T follicular helper cell (primary cell): Measurements from ENCODE around the gene GOLGA6A.
"Not testable (repeated sequence)": the region's sequence is repeated elsewhere in the genome, so short reads cannot be mapped to it uniquely, and the experiment has no call there.

ENCODE experiments used
- DNase-seq: peaks from one replicate; pipeline ENCODE4 v3.0.0-alpha.2; 2020; ENCODE audit warnings: low read depth

GOLGA6A gene

GRCh38 chr15:74053517-74053916 lies 28.8 kb downstream of the GOLGA6A start:
- DNase-seq = no peak

- DNase-seq = not testable (repeated sequence)
Measured at GRCh38 chr15:74052271-74053260, 29.8 kb downstream of the GOLGA6A start.

GRCh38 chr15:74050556-74051234 lies 31.7 kb downstream of the GOLGA6A start:
- no peak for DNase-seq

GRCh38 chr15:74050127-74050526 lies 32.2 kb downstream of the GOLGA6A start:
- no peak for DNase-seq

- no peak for DNase-seq
Measured at GRCh38 chr15:74046275-74046674, 36.1 kb downstream of the GOLGA6A start.

GRCh38 chr15:74045636-74046274 lies 36.6 kb downstream of the GOLGA6A start:
- no peak for DNase-seq

GRCh38 chr15:74045184-74045583 lies 37.2 kb downstream of the GOLGA6A start:
- no peak for DNase-seq

GRCh38 chr15:74044267-74045110 lies 37.9 kb downstream of the GOLGA6A start:
- no peak for DNase-seq

GRCh38 chr15:74043425-74044266 lies 38.7 kb downstream of the GOLGA6A start:
- DNase-seq = no peak

- DNase-seq = no peak
Measured at GRCh38 chr15:74042603-74043424, 39.5 kb downstream of the GOLGA6A start.

GRCh38 chr15:74041777-74042435 lies 40.4 kb downstream of the GOLGA6A start:
- DNase-seq = no peak

- no peak for DNase-seq
Measured at GRCh38 chr15:74041311-74041756, 41.0 kb downstream of the GOLGA6A start.

GRCh38 chr15:74040109-74040850 lies 42.1 kb downstream of the GOLGA6A start:
- no peak for DNase-seq

- no peak for DNase-seq
Measured at GRCh38 chr15:74039656-74040010, 42.7 kb downstream of the GOLGA6A start.

- no peak for DNase-seq
Measured at GRCh38 chr15:74038707-74039655, 43.4 kb downstream of the GOLGA6A start.

GRCh38 chr15:74037171-74038117 lies 44.9 kb downstream of the GOLGA6A start:
- DNase-seq = no peak
